ENCODE measurements around the gene ZSWIM7.
A peak's percentile ranks its signal among the peaks of the same experiment; 100 is the strongest.

The ZSWIM7 gene
- total RNA-seq, result 6.7 to 24.2 (median 12.2) reads per million in 9 experiments

DNA sequence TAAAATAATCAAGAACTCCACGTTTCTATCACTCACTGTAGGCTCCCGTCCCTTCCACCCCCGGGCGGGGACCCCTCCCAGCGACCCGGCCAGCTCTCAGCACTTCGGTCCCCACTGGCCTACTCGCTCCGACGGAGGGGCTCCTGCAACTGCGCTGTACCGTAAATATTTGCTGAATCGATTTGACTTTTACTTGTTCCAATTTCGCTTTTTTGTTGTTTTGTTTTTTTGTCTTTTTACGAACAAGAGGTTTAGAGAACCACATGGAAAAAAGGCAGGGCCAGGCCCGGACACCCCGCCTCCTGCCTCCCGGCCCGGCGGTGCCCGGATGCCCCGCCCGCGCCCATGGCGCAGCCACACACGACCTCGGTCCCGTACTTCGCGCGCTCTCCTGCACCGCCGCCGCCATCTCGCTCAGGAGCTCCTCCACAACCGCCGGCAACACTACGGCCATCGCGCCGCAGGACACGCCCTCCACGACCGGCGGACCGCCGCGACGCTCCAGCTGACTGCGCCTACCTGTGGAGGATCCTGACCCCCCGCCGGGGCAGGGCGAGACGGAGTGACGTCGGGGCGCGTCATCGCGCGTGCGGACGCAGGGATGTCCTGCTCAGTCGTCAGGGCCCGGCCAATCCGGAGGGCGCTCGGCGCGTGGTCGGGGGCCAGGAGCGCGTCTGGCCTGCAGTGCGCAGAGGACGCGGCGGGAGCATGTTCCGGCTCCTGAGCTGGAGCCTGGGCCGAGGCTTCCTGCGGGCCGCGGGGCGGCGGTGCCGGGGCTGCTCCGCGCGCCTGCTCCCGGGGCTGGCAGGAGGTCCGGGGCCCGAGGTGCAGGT is at the start of gene ZSWIM7, which contains the start of gene TTC19:
Gene ZSWIM7 (minus strand): TSS at position 564 of the 833 bp plus-strand sequence. CDS start 110 bp downstream, at position 454.
Gene TTC19 (plus strand): TSS at position 684 of the 833 bp plus-strand sequence. CDS start 25 bp downstream, at position 709.
- peak within 1 kb of the TSS; percentile 94 to 97 for H3K27ac Mint-ChIP-seq
- DNase-seq, result peak; percentile 87 to 90 (median 89)
- no peaks in the 10 kb centered on the region for H3K9me3 Mint-ChIP-seq
- H3K4me3 Mint-ChIP-seq, result peak within 1 kb of the TSS; percentile 69 to 92
- no peaks in the 10 kb centered on the region for H3K27me3 Mint-ChIP-seq
- H3K36me3 Mint-ChIP-seq (ENCODE audit: insufficient read depth), result peaks cover 68% of the 10 kb centered on the region
- peak; percentile 85 for ATAC-seq (replicated peaks)
- H3K4me1 Mint-ChIP-seq (ENCODE audit: low read depth in 2 of 2), result peaks cover 24 to 31% of the 10 kb centered on the region in 2 donors

DNA sequence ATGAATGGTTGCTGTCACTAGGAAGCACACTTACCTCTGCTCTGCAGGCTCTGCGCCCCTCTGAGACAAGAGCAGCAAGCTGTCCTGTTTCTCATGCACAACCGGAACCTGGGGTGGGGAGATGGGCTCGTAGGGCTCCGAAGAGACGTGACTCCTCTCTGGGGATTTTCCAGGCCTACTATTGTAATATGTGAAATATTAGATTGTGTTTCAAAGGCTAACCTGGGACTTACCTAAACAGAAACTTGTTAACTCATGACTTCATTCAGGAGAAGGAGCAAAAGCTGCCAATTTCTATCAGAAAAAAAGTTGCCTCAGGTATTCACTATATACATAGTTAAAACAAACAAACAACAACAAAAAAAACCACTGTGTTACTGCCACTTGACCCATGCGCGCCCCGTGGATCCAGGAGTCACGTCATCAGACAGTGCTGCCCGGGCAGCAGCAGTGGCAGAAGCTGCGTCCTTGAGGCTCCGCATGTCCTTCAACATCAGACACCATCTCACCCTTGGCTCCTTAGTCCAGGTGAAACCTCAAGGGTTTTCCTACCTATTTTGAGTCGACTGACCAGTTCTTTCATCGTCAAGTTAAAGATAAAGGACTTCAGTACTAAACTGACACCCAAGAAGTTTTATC is 49.4 kb upstream of the ZSWIM7 start:
- DNase-seq (no peak), ATAC-seq (replicated peaks) (no peak)
- Mint-ChIP-seq H3K27ac (no peak overlapping the region), H3K4me1 (ENCODE audit: low read depth in 2 of 2) (peaks cover 9 to 17% of the 10 kb centered on the region in 2 donors), H3K9me3 (no peaks in the 10 kb centered on the region), H3K36me3 (ENCODE audit: insufficient read depth) (peaks cover 74% of the 10 kb centered on the region), H3K27me3 (no peaks in the 10 kb centered on the region), H3K4me3 (no peak overlapping the region)

DNA sequence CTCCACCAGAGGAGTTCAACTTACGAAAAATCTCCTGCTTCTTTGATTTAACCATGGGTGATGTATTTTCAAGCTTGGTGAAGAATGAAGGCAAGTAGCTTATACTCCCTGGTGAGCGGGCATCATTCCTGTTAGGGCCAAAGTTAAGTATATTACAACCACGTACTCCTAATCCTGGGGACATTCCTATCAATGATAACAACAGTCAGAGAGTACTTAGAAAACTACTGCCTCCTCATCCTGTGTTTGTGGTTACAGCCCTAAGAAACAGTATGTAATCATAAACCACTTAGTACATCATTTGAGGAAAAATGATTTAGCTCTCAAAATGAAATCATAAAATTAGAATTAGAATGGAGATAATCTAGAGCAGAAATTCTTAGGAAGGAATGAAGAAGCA is 47.5 kb upstream of the ZSWIM7 start:
- H3K4me3 Mint-ChIP-seq, result no peak overlapping the region
- peaks cover 77% of the 10 kb centered on the region for H3K36me3 Mint-ChIP-seq (ENCODE audit: insufficient read depth)
- no peak for DNase-seq
- H3K27me3 Mint-ChIP-seq, result no peaks in the 10 kb centered on the region
- ATAC-seq (replicated peaks), result no peak
- H3K9me3 Mint-ChIP-seq, result no peaks in the 10 kb centered on the region
- H3K4me1 Mint-ChIP-seq (ENCODE audit: low read depth in 2 of 2), result peaks cover 3 to 14% of the 10 kb centered on the region in 2 donors
- H3K27ac Mint-ChIP-seq, result peak overlapping the region in 1 of 2 donors; percentile 67

DNA sequence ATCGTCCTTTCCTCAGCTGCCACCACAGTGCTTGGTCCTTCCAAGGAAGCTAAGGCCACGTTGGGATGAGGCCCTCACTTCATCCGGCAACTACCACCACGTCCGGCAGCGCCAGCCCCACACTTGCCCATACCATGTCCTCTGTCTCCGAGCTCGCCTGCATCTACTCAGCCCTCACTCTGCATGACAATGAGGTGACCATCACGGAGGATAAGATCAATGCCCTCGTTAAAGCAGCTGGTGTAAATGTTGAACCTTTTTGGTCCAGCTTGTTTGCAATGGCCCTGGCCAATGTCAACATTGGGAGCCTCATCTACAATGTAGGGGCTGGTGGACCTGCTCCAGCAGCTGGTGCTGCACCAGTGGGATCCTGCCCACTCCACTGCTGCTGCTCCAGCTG is 45.0 kb upstream of the ZSWIM7 start:
- Mint-ChIP-seq H3K9me3 (no peaks in the 10 kb centered on the region), H3K4me3 (no peak overlapping the region), H3K27ac (peak overlapping the region; percentile 25 to 71), H3K36me3 (ENCODE audit: insufficient read depth) (peaks cover 77% of the 10 kb centered on the region), H3K27me3 (no peaks in the 10 kb centered on the region), H3K4me1 (ENCODE audit: low read depth in 2 of 2) (peaks cover 3 to 9% of the 10 kb centered on the region in 2 donors)
- ATAC-seq (replicated peaks) (no peak), DNase-seq (no peak)

- Mint-ChIP-seq H3K27me3 (no peaks in the 10 kb centered on the region), H3K27ac (peak overlapping the region in 1 of 2 donors; percentile 71), H3K36me3 (ENCODE audit: insufficient read depth) (peaks cover 73% of the 10 kb centered on the region), H3K9me3 (no peaks in the 10 kb centered on the region), H3K4me3 (no peak overlapping the region), H3K4me1 (ENCODE audit: low read depth in 2 of 2) (peaks cover 1 to 11% of the 10 kb centered on the region in 2 donors)
- no peak for ATAC-seq (replicated peaks)
- DNase-seq, result no peak
These were observed 41.3 kb upstream of the ZSWIM7 start for GRCh38 chr17:16040710-16041251.

- Mint-ChIP-seq H3K27ac (peak overlapping the region in 1 of 2 donors; percentile 29), H3K36me3 (ENCODE audit: insufficient read depth) (peaks cover 77% of the 10 kb centered on the region), H3K4me3 (no peak overlapping the region), H3K27me3 (no peaks in the 10 kb centered on the region), H3K4me1 (ENCODE audit: low read depth in 2 of 2) (peaks cover 1 to 7% of the 10 kb centered on the region in 2 donors), H3K9me3 (no peaks in the 10 kb centered on the region)
- no peak for DNase-seq
- no peak for ATAC-seq (replicated peaks)
These were observed 38.1 kb upstream of the ZSWIM7 start for GRCh38 chr17:16037636-16038035.

- Mint-ChIP-seq H3K27me3 (no peaks in the 10 kb centered on the region), H3K4me3 (no peak overlapping the region), H3K36me3 (ENCODE audit: insufficient read depth) (peaks cover 85% of the 10 kb centered on the region), H3K4me1 (ENCODE audit: low read depth in 2 of 2) (peaks cover 1 to 5% of the 10 kb centered on the region in 2 donors), H3K9me3 (no peaks in the 10 kb centered on the region), H3K27ac (peak overlapping the region in 1 of 2 donors; percentile 77)
- no peak for ATAC-seq (replicated peaks)
- DNase-seq, result no peak
These were observed 36.8 kb upstream of the ZSWIM7 start for GRCh38 chr17:16036261-16036660.

DNA sequence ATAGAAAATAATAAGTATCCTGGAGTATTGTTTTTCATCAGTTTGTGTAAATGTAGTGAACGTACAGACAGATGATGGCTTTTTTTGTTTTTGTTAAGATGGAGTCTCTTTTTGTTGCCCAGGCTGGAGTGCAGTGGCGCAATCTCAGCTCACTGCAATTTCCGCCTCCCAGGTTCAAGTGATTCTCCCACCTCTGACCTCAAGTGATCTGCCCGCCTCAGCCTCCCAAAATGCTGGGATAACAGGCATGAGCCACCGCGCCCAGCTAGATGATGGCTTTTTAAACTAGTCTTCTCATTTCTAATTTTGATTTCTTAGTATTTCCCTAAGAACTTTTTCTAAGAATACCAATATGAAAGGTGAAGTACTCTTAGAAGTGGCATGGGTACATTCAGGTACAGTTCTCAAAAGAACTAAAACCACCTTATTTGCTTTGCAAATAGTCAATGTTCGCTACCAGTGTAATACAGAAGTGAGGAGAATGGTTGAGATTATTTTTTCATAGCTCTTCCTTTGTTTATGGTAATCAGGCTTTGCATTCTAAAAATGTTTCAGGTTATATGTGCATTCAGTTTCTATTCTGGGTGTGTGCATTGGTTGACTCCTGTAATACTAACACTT is 34.3 kb upstream of the ZSWIM7 start:
- no peak overlapping the region for H3K27ac Mint-ChIP-seq
- peaks cover 1 to 5% of the 10 kb centered on the region in 2 donors for H3K4me1 Mint-ChIP-seq (ENCODE audit: low read depth in 2 of 2)
- ATAC-seq (replicated peaks) (no peak), DNase-seq (no peak)
- H3K36me3 Mint-ChIP-seq (ENCODE audit: insufficient read depth), result peaks cover 85% of the 10 kb centered on the region
- H3K9me3 Mint-ChIP-seq, result no peaks in the 10 kb centered on the region
- no peaks in the 10 kb centered on the region for H3K27me3 Mint-ChIP-seq
- no peak overlapping the region for H3K4me3 Mint-ChIP-seq

GRCh38 chr17:16027708-16028584 is 28.4 kb upstream of the ZSWIM7 start:
- H3K27ac Mint-ChIP-seq, result peak overlapping the region; percentile 30 to 87
- H3K4me3 Mint-ChIP-seq, result no peak overlapping the region
- DNase-seq, result no peak
- H3K36me3 Mint-ChIP-seq (ENCODE audit: insufficient read depth), result peaks cover 97% of the 10 kb centered on the region
- ATAC-seq (replicated peaks), result peak; percentile 89
- H3K9me3 Mint-ChIP-seq, result no peaks in the 10 kb centered on the region
- no peaks in the 10 kb centered on the region for H3K27me3 Mint-ChIP-seq
- H3K4me1 Mint-ChIP-seq (ENCODE audit: low read depth in 2 of 2), result peaks cover 0 to 6% of the 10 kb centered on the region in 2 donors

- Mint-ChIP-seq H3K27me3 (no peaks in the 10 kb centered on the region), H3K4me3 (no peak overlapping the region), H3K9me3 (no peaks in the 10 kb centered on the region), H3K27ac (peak overlapping the region in 1 of 2 donors; percentile 30), H3K4me1 (ENCODE audit: low read depth in 2 of 2) (peaks cover 2 to 11% of the 10 kb centered on the region in 2 donors), H3K36me3 (ENCODE audit: insufficient read depth) (peaks cover 92% of the 10 kb centered on the region)
- DNase-seq (no peak), ATAC-seq (replicated peaks) (no peak)
These were observed 27.4 kb upstream of the ZSWIM7 start for GRCh38 chr17:16026895-16027294.

DNA sequence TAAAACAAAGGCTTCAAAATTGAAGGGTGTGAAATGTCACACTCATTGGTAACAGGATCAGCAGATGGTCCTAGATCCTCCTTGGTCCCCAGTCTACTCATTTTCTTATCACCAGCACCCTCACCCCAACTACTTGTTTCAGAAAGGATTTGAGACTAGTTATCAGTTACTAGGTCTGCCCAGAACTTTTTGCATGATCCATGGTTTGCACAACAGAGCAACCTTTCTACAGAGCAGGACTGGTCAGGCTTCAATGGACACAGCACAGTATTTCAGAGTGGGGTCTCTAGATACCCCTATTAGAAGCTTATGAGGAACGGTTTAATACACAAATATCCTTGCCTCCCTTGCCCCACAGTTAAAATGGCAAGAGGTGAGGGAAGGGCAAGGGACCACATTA is 25.7 kb upstream of the ZSWIM7 start:
- H3K36me3 Mint-ChIP-seq (ENCODE audit: insufficient read depth), result peaks cover 89% of the 10 kb centered on the region
- peaks cover 3 to 18% of the 10 kb centered on the region in 2 donors for H3K4me1 Mint-ChIP-seq (ENCODE audit: low read depth in 2 of 2)
- H3K9me3 Mint-ChIP-seq, result no peaks in the 10 kb centered on the region
- no peaks in the 10 kb centered on the region for H3K27me3 Mint-ChIP-seq
- H3K27ac Mint-ChIP-seq, result no peak overlapping the region
- no peak for DNase-seq
- H3K4me3 Mint-ChIP-seq, result no peak overlapping the region
- ATAC-seq (replicated peaks), result no peak

DNA sequence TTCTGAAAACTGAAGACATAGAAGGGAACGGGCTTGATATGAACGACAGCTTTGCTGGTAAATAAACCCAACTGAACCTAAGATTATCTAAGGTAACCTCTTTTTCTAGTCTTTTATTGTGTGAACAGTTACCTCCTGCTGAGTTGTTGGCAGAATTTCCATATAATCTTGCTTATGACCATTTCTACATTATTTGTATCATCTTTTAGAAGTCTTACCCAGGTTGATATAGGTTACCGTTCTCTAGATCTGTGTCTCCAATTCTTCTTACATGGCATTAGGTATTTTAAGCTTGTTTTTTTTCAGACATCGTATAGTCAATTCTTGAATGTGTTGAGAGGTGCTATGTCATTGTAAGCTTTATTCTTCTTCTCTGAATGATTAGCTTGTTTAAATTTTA is 24.4 kb upstream of the ZSWIM7 start:
- DNase-seq (no peak), ATAC-seq (replicated peaks) (no peak)
- Mint-ChIP-seq H3K36me3 (ENCODE audit: insufficient read depth) (peaks cover 87% of the 10 kb centered on the region), H3K9me3 (no peaks in the 10 kb centered on the region), H3K27me3 (no peaks in the 10 kb centered on the region), H3K4me3 (no peak overlapping the region), H3K4me1 (ENCODE audit: low read depth in 2 of 2) (peaks cover 3 to 20% of the 10 kb centered on the region in 2 donors), H3K27ac (peak overlapping the region in 1 of 2 donors; percentile 17)

Data from effector memory CD8-positive, alpha-beta T cell (primary cell).